HCT116 (cell line): ENCODE data around the gene IL1RAP. TPM values are rescaled to one million over a fixed set of nuclear protein-coding genes. Genes with fewer than 3 reads are reported as not detected.

ENCODE experiments used
- ATAC-seq: fragments of 200-7000 bp; cut with Tn5 transposase; 2 replicates; pipeline ENCODE4 v1.9.1; 2020; ENCODE audit warnings: mild to moderate bottlenecking, moderate library complexity
- BruUV-seq: library from RNA; stranded (reverse); fragments of 400-500 nt; replicated peaks from 2 replicates; lab custom pipeline; 2021; lab: Mats Ljungman, UMichigan
- CTCF ChIA-PET: fragments of 300-600 bp; sonication (Branson Sonifier 250); formaldehyde crosslinking; loops from one replicate; lab custom pipeline; 2021; ENCODE audit warnings: antibody characterized with exemption; lab: Charles Lee
- POLR2A ChIA-PET: fragments of 300-600, 350-600 bp; sonication (Branson Sonifier 250); formaldehyde crosslinking; loops from one replicate; lab custom pipeline; 2021; ENCODE audit warnings: antibody characterized with exemption; lab: Charles Lee
- RAD21 ChIA-PET, 2 experiments: fragments of 300-600 bp; sonication (Branson Sonifier 250); formaldehyde crosslinking; loops; one replicate each; lab custom pipeline; 2023; ENCODE audit warnings: low total read pairs in 2 of 2; ENCODE audit not compliant: uncharacterized antibody in 2 of 2, unreplicated experiment in 2 of 2, low non-redundant PET in 1 of 2; lab: Charles Lee
- DNase-seq: peaks from one replicate; pipeline ENCODE4 v3.0.0-alpha.2; 2010; ENCODE audit warnings: low read depth, low spot score
- H2AFZ ChIP-seq: fragments of 200-600 bp; shearing (Covaris generic), sonication (generic); 2 replicates; pipeline ENCODE4 v1.6.1; 2017; ENCODE audit warnings: low read depth, mixed run types, mixed read lengths, antibody characterized with exemption, low read length; ENCODE audit not compliant: poor library complexity, severe bottlenecking
- H3K27ac ChIP-seq: 2 replicates; pipeline ENCODE4 v1.5.1; 2012; ENCODE audit warnings: low read depth, low read length
- H3K27me3 ChIP-seq: fragments of 200-600 bp; sonication (generic); 2 replicates; pipeline ENCODE4 v1.6.1; 2016; ENCODE audit warnings: mixed run types, low read length, mixed read lengths; ENCODE audit not compliant: insufficient read depth
- H3K36me3 ChIP-seq, 2 experiments: fragments of 200-500 bp in 1 of 2; fragments of 200-600 bp in 1 of 2; sonication (Bioruptor generic) in 1 of 2; sonication (generic) in 1 of 2; 2 replicates each; pipeline versions ENCODE4 v1.5.1 to v1.6.1; 2014 to 2016; ENCODE audit warnings: low read length in 2 of 2, inconsistent platforms in 1 of 2, mixed read lengths in 1 of 2, mixed run types in 1 of 2; ENCODE audit not compliant: insufficient read depth in 2 of 2, control insufficient read depth in 1 of 2
- H3K4me1 ChIP-seq, 2 experiments: fragments of 200-600 bp in 1 of 2; sonication (generic) in 1 of 2; 2 replicates each; pipeline versions ENCODE4 v1.5.1 to v1.6.1; 2012 to 2017; ENCODE audit warnings: low read length in 2 of 2, inconsistent platforms in 1 of 2, mild to moderate bottlenecking in 1 of 2, mixed read lengths in 1 of 2, mixed run types in 1 of 2, moderate library complexity in 1 of 2; ENCODE audit not compliant: insufficient read depth in 2 of 2, control insufficient read depth in 1 of 2
- H3K4me2 ChIP-seq: fragments of 200-600 bp; sonication (generic); 2 replicates; pipeline ENCODE4 v1.6.1; 2017; ENCODE audit warnings: mixed run types, low read length, mixed read lengths
- H3K4me3 ChIP-seq, 2 experiments: fragments of 200-600 bp in 1 of 2; sonication (generic) in 1 of 2; replicated peaks in 1 of 2; 2 replicates each; pipeline ENCODE4 v1.5.1; 2011 to 2016; ENCODE audit warnings: low read length in 2 of 2, control low read depth in 1 of 2, low read depth in 1 of 2, mild to moderate bottlenecking in 1 of 2, mixed read lengths in 1 of 2, mixed run types in 1 of 2
- H3K79me2 ChIP-seq: fragments of 200-600 bp; sonication (generic); 2 replicates; pipeline ENCODE4 v1.6.1; 2017; ENCODE audit warnings: mild to moderate bottlenecking, mixed run types, low read length, moderate library complexity, mixed read lengths; ENCODE audit not compliant: insufficient read depth
- H3K9ac ChIP-seq: fragments of 200-600 bp; sonication (generic); 2 replicates; pipeline ENCODE4 v1.6.1; 2016; ENCODE audit warnings: low read length, mixed read lengths
- H3K9me2 ChIP-seq: fragments of 200-600 bp; sonication (generic), shearing (Covaris generic); 2 replicates; pipeline ENCODE4 v1.6.1; 2017; ENCODE audit warnings: mixed run types, mild to moderate bottlenecking, moderate library complexity; ENCODE audit not compliant: insufficient read depth
- H3K9me3 ChIP-seq, 2 experiments: fragments of 200-500 bp in 1 of 2; fragments of 200-600 bp in 1 of 2; sonication (Bioruptor generic) in 1 of 2; sonication (generic) in 1 of 2; 2 replicates each; pipeline ENCODE4 v1.6.1; 2014 to 2017; ENCODE audit warnings: low read length in 2 of 2, mixed read lengths in 2 of 2, inconsistent platforms in 1 of 2, low read depth in 1 of 2, mild to moderate bottlenecking in 1 of 2, mixed run types in 1 of 2, moderate library complexity in 1 of 2; ENCODE audit not compliant: control insufficient read depth in 1 of 2, insufficient read depth in 1 of 2
- H4K20me1 ChIP-seq: fragments of 200-600 bp; sonication (generic), shearing (Covaris generic); 2 replicates; pipeline ENCODE4 v1.6.1; 2017; ENCODE audit warnings: mixed run types, mild to moderate bottlenecking, moderate library complexity; ENCODE audit not compliant: insufficient read depth
- ATF3 ChIP-seq: IDR thresholded peaks from 2 replicates; pipeline ENCODE4 v1.6.1; 2012
- CBX3 ChIP-seq: IDR thresholded peaks from 2 replicates; pipeline ENCODE4 v1.6.1; 2012; ENCODE audit warnings: low read depth
- CEBPB ChIP-seq: IDR thresholded peaks from 2 replicates; pipeline ENCODE4 v1.6.1; 2012; ENCODE audit warnings: low read depth
- EGR1 ChIP-seq: IDR thresholded peaks from 2 replicates; pipeline ENCODE4 v1.6.1; 2012; ENCODE audit warnings: low read depth
- ELF1 ChIP-seq: IDR thresholded peaks from 2 replicates; pipeline ENCODE4 v1.6.1; 2012; ENCODE audit warnings: low read depth, borderline replicate concordance
- EZH2 ChIP-seq: fragments of 200-600 bp; sonication (generic); IDR thresholded peaks from 2 replicates; pipeline ENCODE4 v1.6.1; 2017; ENCODE audit warnings: antibody characterized with exemption, mixed run types
- FOSL1 ChIP-seq: IDR thresholded peaks from 2 replicates; pipeline ENCODE4 v1.6.1; 2012; ENCODE audit warnings: low read depth
- JUND ChIP-seq: IDR thresholded peaks from 2 replicates; pipeline ENCODE4 v1.6.1; 2012
- POLR2A ChIP-seq: IDR thresholded peaks from 2 replicates; pipeline ENCODE4 v1.7.0; 2011; ENCODE audit warnings: borderline replicate concordance; ENCODE audit not compliant: insufficient read depth, insufficient read length; ENCODE audit errors: extremely low read depth
- POLR2AphosphoS5 ChIP-seq: IDR thresholded peaks from 2 replicates; pipeline ENCODE4 v1.6.1; 2011; ENCODE audit warnings: mild to moderate bottlenecking, low read depth, low read length, moderate library complexity
- SP1 ChIP-seq: IDR thresholded peaks from 2 replicates; pipeline ENCODE4 v1.6.1; 2012; ENCODE audit warnings: low read depth
- TCF7L2 ChIP-seq: IDR thresholded peaks from 2 replicates; pipeline ENCODE4 v1.7.0; 2011; ENCODE audit warnings: borderline replicate concordance, inconsistent platforms; ENCODE audit not compliant: insufficient read depth, insufficient read length; ENCODE audit errors: extremely low read depth
- ZFX ChIP-seq: fragments of 450-650 bp; IDR thresholded peaks from 2 replicates; pipeline ENCODE4 v1.6.1; 2017
- ZNF274 ChIP-seq: fragments of 200-500 bp; sonication (Bioruptor generic); IDR thresholded peaks from 2 replicates; pipeline ENCODE4 v1.6.1; 2014; ENCODE audit warnings: mild to moderate bottlenecking, low read depth, low read length, inconsistent platforms
- intact Hi-C: fragments of 100-400 bp; cut with micrococcal nuclease; formaldehyde crosslinking; loops from 2 replicates; pipeline ENCODE4 v1.10.0; 2022
- total RNA-seq: library from RNA; stranded (reverse); gene quantifications from one replicate; pipeline ENCODE4 v1.2.1, GENCODE V29; 2021; ENCODE audit not compliant: unreplicated experiment
- TF ChIP-seq, protein P1 (sequence below): IDR thresholded peaks from 2 replicates; pipeline ENCODE4 v1.6.1; 2011; ENCODE audit warnings: mild to moderate bottlenecking, low read length, moderate library complexity; ENCODE audit not compliant: insufficient replicate concordance; ENCODE audit errors: extremely low read depth
- TF ChIP-seq, protein P2 (sequence below), 3 experiments: fragments of 200-600 bp in 1 of 3; sonication (generic) in 1 of 3; IDR thresholded peaks in 2 of 3; conservative IDR thresholded peaks in 1 of 3; 2 replicates each; pipeline ENCODE4 v1.5.1; 2012 to 2017; ENCODE audit warnings: low read depth in 2 of 3, low read length in 2 of 3, antibody characterized with exemption in 1 of 3, borderline replicate concordance in 1 of 3, control low read depth in 1 of 3, mild to moderate bottlenecking in 1 of 3, mixed read lengths in 1 of 3, mixed run types in 1 of 3, moderate library complexity in 1 of 3; ENCODE audit not compliant: insufficient read depth in 1 of 3

Gene IL1RAP
- total RNA-seq, 1 experiment from 2014 or later = 5.8 TPM

DNA sequence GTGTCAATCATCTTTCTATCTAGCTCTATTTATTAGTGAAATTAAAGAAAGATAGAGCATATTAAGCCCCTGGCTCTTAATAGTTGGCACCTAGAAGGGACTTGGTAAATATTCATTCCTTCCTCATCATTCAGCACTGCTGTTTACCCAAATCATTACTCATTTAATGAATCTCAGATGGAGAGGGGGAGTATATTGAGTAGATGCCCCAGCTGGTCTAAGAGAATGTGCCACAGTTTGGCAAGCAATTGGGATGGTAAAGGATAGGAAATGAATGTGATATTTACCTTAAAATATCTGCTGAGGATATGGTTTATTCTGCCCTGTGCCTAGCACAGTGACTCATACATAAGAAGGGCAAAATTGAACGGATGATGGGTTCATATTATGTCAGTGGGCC lies 6.0 kb downstream of the IL1RAP start:
- ChIA-PET CTCF (no interaction called here), POLR2A (no interaction called here), RAD21 (no interaction called here)
- Histone ChIP-seq H3K4me1 (peaks cover 0 to 8% of the 10 kb centered on the region in 2 experiments; a peak in 1 of 4 replicates), H3K9me2 (no peaks in the 10 kb centered on the region), H3K9ac (no peak overlapping the region), H3K27ac (no peak overlapping the region), H3K9me3 (no peaks in the 10 kb centered on the region), H3K27me3 (no peaks in the 10 kb centered on the region), H3K79me2 (no peaks in the 10 kb centered on the region), H3K4me3 (no peak overlapping the region), H3K4me2 (no peak overlapping the region), H2AFZ (no peak overlapping the region), H3K36me3 (no peaks in the 10 kb centered on the region), H4K20me1 (no peaks in the 10 kb centered on the region)
- TF ChIP-seq ELF1 = no peak
- no peak for TF ChIP-seq EZH2
- TF ChIP-seq CBX3 = no peak
- no peak for TF ChIP-seq CEBPB
- TF ChIP-seq, protein P1, sequence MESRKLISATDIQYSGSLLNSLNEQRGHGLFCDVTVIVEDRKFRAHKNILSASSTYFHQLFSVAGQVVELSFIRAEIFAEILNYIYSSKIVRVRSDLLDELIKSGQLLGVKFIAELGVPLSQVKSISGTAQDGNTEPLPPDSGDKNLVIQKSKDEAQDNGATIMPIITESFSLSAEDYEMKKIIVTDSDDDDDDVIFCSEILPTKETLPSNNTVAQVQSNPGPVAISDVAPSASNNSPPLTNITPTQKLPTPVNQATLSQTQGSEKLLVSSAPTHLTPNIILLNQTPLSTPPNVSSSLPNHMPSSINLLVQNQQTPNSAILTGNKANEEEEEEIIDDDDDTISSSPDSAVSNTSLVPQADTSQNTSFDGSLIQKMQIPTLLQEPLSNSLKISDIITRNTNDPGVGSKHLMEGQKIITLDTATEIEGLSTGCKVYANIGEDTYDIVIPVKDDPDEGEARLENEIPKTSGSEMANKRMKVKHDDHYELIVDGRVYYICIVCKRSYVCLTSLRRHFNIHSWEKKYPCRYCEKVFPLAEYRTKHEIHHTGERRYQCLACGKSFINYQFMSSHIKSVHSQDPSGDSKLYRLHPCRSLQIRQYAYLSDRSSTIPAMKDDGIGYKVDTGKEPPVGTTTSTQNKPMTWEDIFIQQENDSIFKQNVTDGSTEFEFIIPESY = no peak
- TF ChIP-seq EGR1 = no peak
- no peak for DNase-seq
- intact Hi-C loops = no loop called here
- no TSS peak for BruUV-seq
- no peak for ATAC-seq

DNA sequence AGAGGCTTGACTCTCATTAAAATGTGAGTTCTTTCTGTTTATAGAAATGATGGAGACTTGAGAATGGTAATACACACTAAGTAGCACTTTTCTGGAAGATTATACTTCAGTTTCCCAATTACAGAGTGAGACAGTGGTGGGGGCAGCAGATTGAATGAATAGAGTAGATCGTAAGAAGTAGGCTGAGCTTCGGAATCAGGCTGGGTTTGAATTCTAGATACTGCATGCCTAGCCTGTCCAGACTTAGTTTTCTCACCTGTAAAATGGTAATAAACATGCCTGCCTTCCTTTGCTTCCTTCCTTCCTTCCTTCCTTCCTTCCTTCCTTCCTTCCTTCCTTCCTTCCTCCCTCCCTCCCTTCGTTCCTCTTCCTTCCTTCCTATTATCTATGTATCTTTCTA lies 8.1 kb downstream of the IL1RAP start:
- Histone ChIP-seq H3K36me3 (no peaks in the 10 kb centered on the region), H3K4me3 (no peak overlapping the region), H2AFZ (no peak overlapping the region), H3K9me3 (no peaks in the 10 kb centered on the region), H3K27ac (no peak overlapping the region), H3K9ac (no peak overlapping the region), H4K20me1 (no peaks in the 10 kb centered on the region), H3K79me2 (no peaks in the 10 kb centered on the region), H3K9me2 (no peaks in the 10 kb centered on the region), H3K4me1 (0 out of 4 replicates have a peak, but pooled peaks cover 0 to 4% of the 10 kb centered on the region in 2 experiments), H3K27me3 (no peaks in the 10 kb centered on the region), H3K4me2 (no peak overlapping the region)
- no TSS peak for BruUV-seq
- intact Hi-C loops = no loop called here
- ATAC-seq = no peak
- ChIA-PET CTCF (no interaction called here), POLR2A (no interaction called here), RAD21 (no interaction called here)
- no peak for DNase-seq
- TF ChIP-seq, protein P1 = no peak
- TF ChIP-seq ZFX (no peak), SP1 (no peak), CEBPB (no peak), FOSL1 (no peak), TCF7L2 (no peak), JUND (no peak), POLR2AphosphoS5 (no peak), POLR2A (no peak), ZNF274 (no peak), ATF3 (no peak)
- TF ChIP-seq, protein P2, sequence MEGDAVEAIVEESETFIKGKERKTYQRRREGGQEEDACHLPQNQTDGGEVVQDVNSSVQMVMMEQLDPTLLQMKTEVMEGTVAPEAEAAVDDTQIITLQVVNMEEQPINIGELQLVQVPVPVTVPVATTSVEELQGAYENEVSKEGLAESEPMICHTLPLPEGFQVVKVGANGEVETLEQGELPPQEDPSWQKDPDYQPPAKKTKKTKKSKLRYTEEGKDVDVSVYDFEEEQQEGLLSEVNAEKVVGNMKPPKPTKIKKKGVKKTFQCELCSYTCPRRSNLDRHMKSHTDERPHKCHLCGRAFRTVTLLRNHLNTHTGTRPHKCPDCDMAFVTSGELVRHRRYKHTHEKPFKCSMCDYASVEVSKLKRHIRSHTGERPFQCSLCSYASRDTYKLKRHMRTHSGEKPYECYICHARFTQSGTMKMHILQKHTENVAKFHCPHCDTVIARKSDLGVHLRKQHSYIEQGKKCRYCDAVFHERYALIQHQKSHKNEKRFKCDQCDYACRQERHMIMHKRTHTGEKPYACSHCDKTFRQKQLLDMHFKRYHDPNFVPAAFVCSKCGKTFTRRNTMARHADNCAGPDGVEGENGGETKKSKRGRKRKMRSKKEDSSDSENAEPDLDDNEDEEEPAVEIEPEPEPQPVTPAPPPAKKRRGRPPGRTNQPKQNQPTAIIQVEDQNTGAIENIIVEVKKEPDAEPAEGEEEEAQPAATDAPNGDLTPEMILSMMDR (IDR thresholded peaks at IDR 0.05 in 2 of 3, conservative IDR thresholded peaks at IDR 0.05 in 1 of 3; ENCODE audit: borderline replicate concordance in 1 of 3, insufficient read depth in 1 of 3, low read depth in 2 of 3, low read length in 2 of 3) = no peak
